CD14-positive monocyte (primary cell): ENCODE measurements around the gene ANKRD60. TPM values are rescaled to one million over a fixed set of nuclear protein-coding genes. Genes with fewer than 3 reads are reported as not detected.

Experiments
- DNase-seq, 3 donors: peaks; one replicate each; pipeline ENCODE4 v3.0.0-alpha.2; 2011 to 2022
- H2AFZ ChIP-seq: 2 replicates; pipeline ENCODE4 v1.6.0; 2012; ENCODE audit warnings: mild to moderate bottlenecking, low read depth, low read length, inconsistent platforms; ENCODE audit not compliant: insufficient read depth, poor library complexity, severe bottlenecking
- H3K27ac ChIP-seq, 2 donors: 1 replicate in 1 of 2; 2 replicates in 1 of 2; pipeline ENCODE4 v1.5.1; 2012 to 2013; ENCODE audit warnings: low read length in 2 of 2, control low read depth in 1 of 2, inconsistent platforms in 1 of 2, low read depth in 1 of 2, mild to moderate bottlenecking in 1 of 2
- H3K27me3 ChIP-seq, 2 donors: one replicate each; pipeline versions ENCODE4 v1.6.0 to v1.6.1; 2011 to 2013; ENCODE audit warnings: low read length in 2 of 2; ENCODE audit not compliant: control insufficient read depth in 2 of 2, insufficient read depth in 2 of 2
- H3K36me3 ChIP-seq, 2 donors: replicated peaks in 1 of 2; 1 replicate in 1 of 2; 2 replicates in 1 of 2; pipeline versions ENCODE4 v1.5.1 to v1.6.1; 2012 to 2013; ENCODE audit warnings: low read length in 2 of 2, control low read depth in 1 of 2, inconsistent platforms in 1 of 2, mild to moderate bottlenecking in 1 of 2; ENCODE audit not compliant: insufficient read depth in 2 of 2, control insufficient read depth in 1 of 2
- H3K4me1 ChIP-seq, 2 donors: 1 replicate in 1 of 2; 2 replicates in 1 of 2; pipeline versions ENCODE4 v1.5.1 to v1.6.1; 2012 to 2013; ENCODE audit warnings: low read length in 2 of 2, control low read depth in 1 of 2, inconsistent platforms in 1 of 2, mild to moderate bottlenecking in 1 of 2, moderate library complexity in 1 of 2; ENCODE audit not compliant: insufficient read depth in 2 of 2, control insufficient read depth in 1 of 2
- H3K4me2 ChIP-seq: replicated peaks from 2 replicates; pipeline ENCODE3; 2012; ENCODE audit warnings: low read length, moderate library complexity, mild to moderate bottlenecking; ENCODE audit not compliant: poor library complexity, severe bottlenecking; ENCODE audit errors: extremely low read depth
- H3K4me3 ChIP-seq, 3 experiments: fragments of 200-600 bp in 1 of 3; sonication (generic) in 1 of 3; replicated peaks in 1 of 3; 1 replicate in 2 of 3; 2 replicates in 1 of 3; pipeline ENCODE4 v1.5.1; 2011 to 2013; ENCODE audit warnings: low read length in 3 of 3, mild to moderate bottlenecking in 3 of 3, control low read depth in 2 of 3, low read depth in 2 of 3, inconsistent platforms in 1 of 3, moderate library complexity in 1 of 3
- H3K79me2 ChIP-seq: 2 replicates; pipeline ENCODE4 v1.6.0; 2012; ENCODE audit warnings: mild to moderate bottlenecking, control low read depth, inconsistent platforms, low read length, moderate library complexity; ENCODE audit not compliant: insufficient read depth
- H3K9ac ChIP-seq: 2 replicates; pipeline ENCODE4 v1.6.0; 2017; ENCODE audit warnings: low read length, mild to moderate bottlenecking; ENCODE audit not compliant: insufficient read depth, poor library complexity, severe bottlenecking
- H3K9me3 ChIP-seq, 2 donors: replicated peaks in 1 of 2; 1 replicate in 1 of 2; 2 replicates in 1 of 2; pipeline versions ENCODE4 v1.5.1 to v1.6.1; 2012 to 2013; ENCODE audit warnings: low read length in 2 of 2, control low read depth in 1 of 2; ENCODE audit not compliant: control insufficient read depth in 1 of 2, insufficient read depth in 1 of 2
- H4K20me1 ChIP-seq: 2 replicates; pipeline ENCODE4 v1.6.0; 2012; ENCODE audit warnings: mild to moderate bottlenecking, low read length, control low read depth, moderate library complexity; ENCODE audit not compliant: insufficient read depth
- H3K27ac Mint-ChIP-seq, 7 donors: one replicate each; pipeline ENCODE4 v1.8.0; 2020; ENCODE audit warnings: mild to moderate bottlenecking in 7 of 7, mixed read lengths in 7 of 7, moderate library complexity in 6 of 7, inconsistent platforms in 2 of 7
- H3K27me3 Mint-ChIP-seq, 3 donors: one replicate each; pipeline ENCODE4 v1.8.0; 2021 to 2022; ENCODE audit warnings: low read depth in 3 of 3, mild to moderate bottlenecking in 3 of 3, mixed read lengths in 3 of 3, moderate library complexity in 3 of 3, inconsistent platforms in 1 of 3
- H3K36me3 Mint-ChIP-seq, 2 donors: one replicate each; pipeline ENCODE4 v1.8.0; 2020; ENCODE audit warnings: mixed read lengths in 2 of 2, inconsistent platforms in 1 of 2, mild to moderate bottlenecking in 1 of 2
- H3K4me1 Mint-ChIP-seq: one replicate; pipeline ENCODE4 v1.8.0; 2020; ENCODE audit warnings: mild to moderate bottlenecking, mixed read lengths
- H3K4me3 Mint-ChIP-seq, 2 donors: one replicate each; pipeline ENCODE4 v1.8.0; 2020; ENCODE audit warnings: mild to moderate bottlenecking in 2 of 2, mixed read lengths in 2 of 2, moderate library complexity in 1 of 2
- H3K9me3 Mint-ChIP-seq, 7 donors: one replicate each; pipeline ENCODE4 v1.8.0; 2020 to 2022; ENCODE audit warnings: mixed read lengths in 7 of 7, mild to moderate bottlenecking in 6 of 7, moderate library complexity in 6 of 7, inconsistent platforms in 2 of 7
- WGBS: methylation state at CpG from one replicate; pipeline ENCODE4 v1.1.5; 2013; ENCODE audit warnings: missing lambda C conversion rate; ENCODE audit not compliant: insufficient coverage; 5-methylcytosine and 5-hydroxymethylcytosine counted together
- intact Hi-C, 2 donors: fragments of 100-400 bp; cut with micrococcal nuclease; formaldehyde crosslinking; loops; one replicate each; pipeline versions ENCODE4 v1.15.0 to v1.15.1; 2023
- polyA plus RNA-seq, 3 donors: library from polyadenylated mRNA; depleted of rRNA in 1 of 3; unstranded in 2 of 3; stranded (reverse) in 1 of 3; fragments of 300-500 nt in 2 of 3; fragments of >200 nt in 1 of 3; fragmentation: Illumina TruSeq in 2 of 3; gene quantifications; 1 replicate in 2 of 3; 2 replicates in 1 of 3; pipeline ENCODE4 v1.2.3, GENCODE V29; 2012 to 2021
- TF ChIP-seq, protein P1 (sequence below): fragments of 200-600 bp; IDR thresholded peaks from one replicate; pipeline ENCODE4 v1.8.0; 2022; ENCODE audit warnings: antibody characterized with exemption, mild to moderate bottlenecking

The ANKRD60 gene
- polyA plus RNA-seq, 3 donors: not detected

- Histone ChIP-seq H3K9ac (no peak overlapping the region), H4K20me1 (no peaks in the 10 kb centered on the region), H2AFZ (no peak overlapping the region), H3K79me2 (no peaks in the 10 kb centered on the region), H3K36me3 (peaks cover 64 to 96% of the 10 kb centered on the region in 2 donors), H3K27me3 (no peaks in the 10 kb centered on the region), H3K4me3 (no peak overlapping the region), H3K9me3 (no peaks in the 10 kb centered on the region), H3K27ac (no peak overlapping the region), H3K4me1 (no peaks in the 10 kb centered on the region), H3K4me2 (no peak overlapping the region)
- WGBS: 86% methylated on average over 7 of the region's 7 CpGs
- intact Hi-C loops: loop anchor here in 1 of 2 donors (5.0 kb wide), 1 partner anchor 58 kb away; no protein-coding TSS in a partner anchor
- no peak overlapping the region for H3K27ac Mint-ChIP-seq
- no peaks in the 10 kb centered on the region for H3K9me3 Mint-ChIP-seq
- no peaks in the 10 kb centered on the region for H3K27me3 Mint-ChIP-seq
- H3K4me3 Mint-ChIP-seq: no peak overlapping the region
- DNase-seq: no peak
- H3K4me1 Mint-ChIP-seq: no peaks in the 10 kb centered on the region
- H3K36me3 Mint-ChIP-seq: peaks cover 72 to 79% of the 10 kb centered on the region in 2 donors
- TF ChIP-seq, protein P1, sequence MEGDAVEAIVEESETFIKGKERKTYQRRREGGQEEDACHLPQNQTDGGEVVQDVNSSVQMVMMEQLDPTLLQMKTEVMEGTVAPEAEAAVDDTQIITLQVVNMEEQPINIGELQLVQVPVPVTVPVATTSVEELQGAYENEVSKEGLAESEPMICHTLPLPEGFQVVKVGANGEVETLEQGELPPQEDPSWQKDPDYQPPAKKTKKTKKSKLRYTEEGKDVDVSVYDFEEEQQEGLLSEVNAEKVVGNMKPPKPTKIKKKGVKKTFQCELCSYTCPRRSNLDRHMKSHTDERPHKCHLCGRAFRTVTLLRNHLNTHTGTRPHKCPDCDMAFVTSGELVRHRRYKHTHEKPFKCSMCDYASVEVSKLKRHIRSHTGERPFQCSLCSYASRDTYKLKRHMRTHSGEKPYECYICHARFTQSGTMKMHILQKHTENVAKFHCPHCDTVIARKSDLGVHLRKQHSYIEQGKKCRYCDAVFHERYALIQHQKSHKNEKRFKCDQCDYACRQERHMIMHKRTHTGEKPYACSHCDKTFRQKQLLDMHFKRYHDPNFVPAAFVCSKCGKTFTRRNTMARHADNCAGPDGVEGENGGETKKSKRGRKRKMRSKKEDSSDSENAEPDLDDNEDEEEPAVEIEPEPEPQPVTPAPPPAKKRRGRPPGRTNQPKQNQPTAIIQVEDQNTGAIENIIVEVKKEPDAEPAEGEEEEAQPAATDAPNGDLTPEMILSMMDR: no peak
Measured at GRCh38 chr20:58244517-58245030, 16.1 kb upstream of the ANKRD60 start.

GRCh38 chr20:58243653-58244410 is 15.4 kb upstream of the ANKRD60 start:
- Mint-ChIP-seq H3K27me3 (no peaks in the 10 kb centered on the region), H3K27ac (no peak overlapping the region), H3K4me3 (no peak overlapping the region), H3K4me1 (no peaks in the 10 kb centered on the region), H3K9me3 (no peaks in the 10 kb centered on the region), H3K36me3 (peaks cover 79 to 83% of the 10 kb centered on the region in 2 donors)
- no peak for DNase-seq
- Histone ChIP-seq H3K27ac (no peak overlapping the region), H3K27me3 (no peaks in the 10 kb centered on the region), H3K9ac (no peak overlapping the region), H4K20me1 (no peaks in the 10 kb centered on the region), H3K4me2 (no peak overlapping the region), H3K9me3 (no peaks in the 10 kb centered on the region), H3K4me1 (no peaks in the 10 kb centered on the region), H3K36me3 (peaks cover 64 to 98% of the 10 kb centered on the region in 2 donors), H3K79me2 (no peaks in the 10 kb centered on the region), H2AFZ (no peak overlapping the region), H3K4me3 (no peak overlapping the region)
- 96% methylated on average over 8 of the region's 9 CpGs for WGBS
- intact Hi-C loops: loop anchor here in 1 of 2 donors (5.0 kb wide), 1 partner anchor 58 kb away; no protein-coding TSS in a partner anchor
- TF ChIP-seq, protein P1: no peak
